ENCODE results near the gene SH3BP1. TPM values are rescaled to one million over a fixed set of nuclear protein-coding genes. Genes with fewer than 3 reads are reported as not detected.
A peak's percentile ranks its signal among the peaks of the same experiment; 100 is the strongest.

The SH3BP1 gene
- total RNA-seq, 1 donor from 2014 or later = 28.3 TPM

- DNase-seq (no peak), ATAC-seq (no peak)
- no peaks in the 10 kb centered on the region for H3K9me3 ChIP-seq
- no peak overlapping the region for H3K27ac ChIP-seq
- TF ChIP-seq CTCF (IDR thresholded peaks at IDR 0.05) = no peak
- H3K27me3 ChIP-seq = no peaks in the 10 kb centered on the region
- no peak overlapping the region for H3K4me3 ChIP-seq
- no peaks in the 10 kb centered on the region for H3K36me3 ChIP-seq
- H3K4me1 ChIP-seq = peaks cover 46% of the 10 kb centered on the region
- intact Hi-C loops (cut with DNase I) = no loop called here
Observed at GRCh38 chr22:37678372-37678771, 38.9 kb downstream of the SH3BP1 start.

GRCh38 chr22:37679670-37680069, 40.2 kb downstream of the SH3BP1 start:
- no peak for TF ChIP-seq CTCF (IDR thresholded peaks at IDR 0.05)
- H3K27me3 ChIP-seq = no peaks in the 10 kb centered on the region
- intact Hi-C loops (cut with DNase I) = loop anchor here (10.0 kb wide), 1 partner anchor 45 kb away; the partner anchor contains the start of gene SH3BP1
- DNase-seq (no peak), ATAC-seq (no peak)
- H3K4me1 ChIP-seq = peaks cover 36% of the 10 kb centered on the region
- H3K4me3 ChIP-seq = no peak overlapping the region
- no peak overlapping the region for H3K27ac ChIP-seq
- no peaks in the 10 kb centered on the region for H3K9me3 ChIP-seq
- H3K36me3 ChIP-seq = no peaks in the 10 kb centered on the region

GRCh38 chr22:37680191-37680851, 40.9 kb downstream of the SH3BP1 start:
- Histone ChIP-seq H3K9me3 (no peaks in the 10 kb centered on the region), H3K27me3 (no peaks in the 10 kb centered on the region), H3K27ac (no peak overlapping the region), H3K4me1 (peaks cover 30% of the 10 kb centered on the region), H3K36me3 (no peaks in the 10 kb centered on the region), H3K4me3 (no peak overlapping the region)
- no peak for ATAC-seq
- intact Hi-C loops (cut with DNase I) = loop anchor here (10.0 kb wide), 1 partner anchor 46 kb away; the partner anchor contains the start of gene SH3BP1
- no peak for DNase-seq
- no peak for TF ChIP-seq CTCF (IDR thresholded peaks at IDR 0.05)

- no peaks in the 10 kb centered on the region for H3K27me3 ChIP-seq
- TF ChIP-seq CTCF (IDR thresholded peaks at IDR 0.05) = no peak
- no peak overlapping the region for H3K27ac ChIP-seq
Observed at GRCh38 chr22:37681001-37681424, 41.5 kb downstream of the SH3BP1 start.

GRCh38 chr22:37681556-37682049, 42.1 kb downstream of the SH3BP1 start:
- no peaks in the 10 kb centered on the region for H3K36me3 ChIP-seq
- no peak overlapping the region for H3K27ac ChIP-seq
- no peak overlapping the region for H3K4me3 ChIP-seq
- ATAC-seq = peak; percentile 75
- H3K9me3 ChIP-seq = no peaks in the 10 kb centered on the region
- peak; percentile 88 for TF ChIP-seq CTCF (IDR thresholded peaks at IDR 0.05)
- H3K4me1 ChIP-seq = peaks cover 19% of the 10 kb centered on the region
- DNase-seq = peak; percentile 82
- intact Hi-C loops (cut with DNase I) = loop anchor here (10.0 kb wide), 1 partner anchor 47 kb away; the partner anchor contains the start of gene SH3BP1
- H3K27me3 ChIP-seq = no peaks in the 10 kb centered on the region

More at GRCh38 chr22:37681001-37681424, 41.5 kb downstream of the SH3BP1 start:
- Histone ChIP-seq H3K4me3 (no peak overlapping the region), H3K4me1 (peaks cover 25% of the 10 kb centered on the region), H3K36me3 (no peaks in the 10 kb centered on the region), H3K9me3 (no peaks in the 10 kb centered on the region)
- intact Hi-C loops (cut with DNase I) = loop anchor here (10.0 kb wide), 1 partner anchor 46 kb away; the partner anchor contains the start of gene SH3BP1
- ATAC-seq (no peak), DNase-seq (no peak)

All from upper lobe of right lung (tissue), 1 donor.